Astrocyte (in vitro differentiated cells and primary cell): ENCODE data around the gene RNF34. TPM values are rescaled to one million over a fixed set of nuclear protein-coding genes. Genes with fewer than 3 reads are reported as not detected.

ENCODE experiments used
- DNase-seq: peaks from one replicate; pipeline ENCODE4 v3.0.0-alpha.2; 2010; ENCODE audit warnings: low read depth
- FAIRE-seq: peaks from 2 replicates; lab custom pipeline; 2011; peaks lifted over from hg19 to GRCh38; lab: Jason Lieb, UNC
- H2AFZ ChIP-seq: 2 replicates; pipeline ENCODE4 v1.6.0; 2012; ENCODE audit warnings: low read depth, low read length, inconsistent platforms
- H3K27ac ChIP-seq: 2 replicates; pipeline ENCODE4 v1.5.1; 2011; ENCODE audit warnings: low read depth, low read length, inconsistent platforms
- H3K27me3 ChIP-seq: 2 replicates; pipeline ENCODE4 v1.6.0; 2011; ENCODE audit warnings: low read length, inconsistent platforms; ENCODE audit not compliant: insufficient read depth
- H3K36me3 ChIP-seq: 2 replicates; pipeline ENCODE4 v1.5.1; 2011; ENCODE audit warnings: low read length, inconsistent platforms; ENCODE audit not compliant: insufficient read depth
- H3K4me1 ChIP-seq: 2 replicates; pipeline ENCODE4 v1.5.1; 2011; ENCODE audit warnings: low read length, inconsistent platforms; ENCODE audit not compliant: insufficient read depth
- H3K4me2 ChIP-seq: 2 replicates; pipeline ENCODE4 v1.6.0; 2012; ENCODE audit warnings: low read length, inconsistent platforms
- H3K4me3 ChIP-seq: 2 replicates; pipeline ENCODE4 v1.5.1; 2011; ENCODE audit warnings: low read depth, mild to moderate bottlenecking, low read length, inconsistent platforms; ENCODE audit not compliant: insufficient read depth
- H3K79me2 ChIP-seq: 2 replicates; pipeline ENCODE4 v1.6.0; 2012; ENCODE audit warnings: mild to moderate bottlenecking, low read length, inconsistent platforms; ENCODE audit not compliant: insufficient read depth
- H3K9ac ChIP-seq: 2 replicates; pipeline ENCODE4 v1.6.0; 2012; ENCODE audit warnings: mild to moderate bottlenecking, low read length, inconsistent platforms
- H3K9me3 ChIP-seq: 2 replicates; pipeline ENCODE4 v1.5.1; 2012; ENCODE audit warnings: low read depth, mild to moderate bottlenecking, low read length, inconsistent platforms; ENCODE audit not compliant: insufficient read depth
- H4K20me1 ChIP-seq: 2 replicates; pipeline ENCODE4 v1.6.0; 2012; ENCODE audit warnings: low read length, inconsistent platforms; ENCODE audit not compliant: insufficient read depth
- H3K27ac Mint-ChIP-seq: one replicate; pipeline ENCODE4 v1.8.0; 2021; ENCODE audit warnings: mild to moderate bottlenecking, mixed read lengths; ENCODE audit not compliant: unreplicated experiment
- H3K27me3 Mint-ChIP-seq: one replicate; pipeline ENCODE4 v1.8.0; 2021; ENCODE audit warnings: low read depth, mixed read lengths; ENCODE audit not compliant: unreplicated experiment
- H3K36me3 Mint-ChIP-seq: one replicate; pipeline ENCODE4 v1.8.0; 2021; ENCODE audit warnings: low read depth, mixed read lengths; ENCODE audit not compliant: unreplicated experiment
- H3K4me1 Mint-ChIP-seq: one replicate; pipeline ENCODE4 v1.8.0; 2021; ENCODE audit warnings: low read depth, mixed read lengths; ENCODE audit not compliant: unreplicated experiment
- H3K4me3 Mint-ChIP-seq: one replicate; pipeline ENCODE4 v1.8.0; 2021; ENCODE audit warnings: mild to moderate bottlenecking, moderate library complexity, mixed read lengths; ENCODE audit not compliant: unreplicated experiment
- H3K9me3 Mint-ChIP-seq: one replicate; pipeline ENCODE4 v1.8.0; 2021; ENCODE audit warnings: mild to moderate bottlenecking, mixed read lengths; ENCODE audit not compliant: unreplicated experiment
- EZH2 ChIP-seq: IDR thresholded peaks from 2 replicates; pipeline ENCODE4 v1.6.1; 2012; ENCODE audit warnings: mild to moderate bottlenecking, low read length, inconsistent platforms; ENCODE audit not compliant: insufficient read depth
- total RNA-seq: library from RNA; stranded (reverse); gene quantifications from 2 replicates; pipeline ENCODE4 v1.2.1, GENCODE V29; 2021
- TF ChIP-seq, protein P1 (sequence below): IDR thresholded peaks from 2 replicates; pipeline ENCODE4 v1.5.1; 2011; ENCODE audit warnings: low read depth, mild to moderate bottlenecking, inconsistent platforms, low read length, moderate library complexity; ENCODE audit not compliant: insufficient read depth

RNF34 gene
- total RNA-seq, 1 donor from 2014 or later: 37.7 TPM

DNA sequence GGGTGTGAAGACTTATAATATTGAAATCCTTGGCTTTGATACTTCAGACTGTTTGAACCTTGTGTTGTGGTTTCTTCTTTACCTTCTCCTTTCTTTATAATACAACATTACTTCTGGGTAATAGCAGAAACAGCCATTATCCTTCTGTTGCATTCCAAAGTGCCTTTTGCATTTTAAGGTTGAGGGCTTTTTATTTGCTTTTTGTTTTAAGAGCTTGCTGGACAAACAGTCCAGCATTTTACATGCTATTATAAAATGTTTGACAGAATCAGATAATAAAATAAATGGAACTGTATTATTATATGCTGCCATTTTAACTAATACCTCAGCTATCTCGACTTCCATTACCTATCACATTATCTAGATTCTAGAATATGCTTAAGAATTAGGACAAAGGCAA, 14.0 kb downstream of the RNF34 start:
- no peaks in the 10 kb centered on the region for H3K9me3 Mint-ChIP-seq
- Histone ChIP-seq H3K9ac (no peak overlapping the region), H3K36me3 (peaks cover 19% of the 10 kb centered on the region), H2AFZ (no peak overlapping the region), H3K4me3 (no peak overlapping the region), H3K79me2 (peaks cover 42% of the 10 kb centered on the region), H4K20me1 (peaks cover 5% of the 10 kb centered on the region), H3K4me2 (no peak overlapping the region), H3K4me1 (no peaks in the 10 kb centered on the region), H3K9me3 (no peaks in the 10 kb centered on the region), H3K27ac (no peak overlapping the region), H3K27me3 (no peaks in the 10 kb centered on the region)
- DNase-seq (no peak), FAIRE-seq (no peak)
- no peaks in the 10 kb centered on the region for H3K27me3 Mint-ChIP-seq
- no peak overlapping the region for H3K27ac Mint-ChIP-seq
- peaks cover 4% of the 10 kb centered on the region for H3K36me3 Mint-ChIP-seq
- H3K4me3 Mint-ChIP-seq: no peak overlapping the region
- H3K4me1 Mint-ChIP-seq: no peaks in the 10 kb centered on the region
- no peak for TF ChIP-seq EZH2
- TF ChIP-seq, protein P1, sequence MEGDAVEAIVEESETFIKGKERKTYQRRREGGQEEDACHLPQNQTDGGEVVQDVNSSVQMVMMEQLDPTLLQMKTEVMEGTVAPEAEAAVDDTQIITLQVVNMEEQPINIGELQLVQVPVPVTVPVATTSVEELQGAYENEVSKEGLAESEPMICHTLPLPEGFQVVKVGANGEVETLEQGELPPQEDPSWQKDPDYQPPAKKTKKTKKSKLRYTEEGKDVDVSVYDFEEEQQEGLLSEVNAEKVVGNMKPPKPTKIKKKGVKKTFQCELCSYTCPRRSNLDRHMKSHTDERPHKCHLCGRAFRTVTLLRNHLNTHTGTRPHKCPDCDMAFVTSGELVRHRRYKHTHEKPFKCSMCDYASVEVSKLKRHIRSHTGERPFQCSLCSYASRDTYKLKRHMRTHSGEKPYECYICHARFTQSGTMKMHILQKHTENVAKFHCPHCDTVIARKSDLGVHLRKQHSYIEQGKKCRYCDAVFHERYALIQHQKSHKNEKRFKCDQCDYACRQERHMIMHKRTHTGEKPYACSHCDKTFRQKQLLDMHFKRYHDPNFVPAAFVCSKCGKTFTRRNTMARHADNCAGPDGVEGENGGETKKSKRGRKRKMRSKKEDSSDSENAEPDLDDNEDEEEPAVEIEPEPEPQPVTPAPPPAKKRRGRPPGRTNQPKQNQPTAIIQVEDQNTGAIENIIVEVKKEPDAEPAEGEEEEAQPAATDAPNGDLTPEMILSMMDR: no peak

DNA sequence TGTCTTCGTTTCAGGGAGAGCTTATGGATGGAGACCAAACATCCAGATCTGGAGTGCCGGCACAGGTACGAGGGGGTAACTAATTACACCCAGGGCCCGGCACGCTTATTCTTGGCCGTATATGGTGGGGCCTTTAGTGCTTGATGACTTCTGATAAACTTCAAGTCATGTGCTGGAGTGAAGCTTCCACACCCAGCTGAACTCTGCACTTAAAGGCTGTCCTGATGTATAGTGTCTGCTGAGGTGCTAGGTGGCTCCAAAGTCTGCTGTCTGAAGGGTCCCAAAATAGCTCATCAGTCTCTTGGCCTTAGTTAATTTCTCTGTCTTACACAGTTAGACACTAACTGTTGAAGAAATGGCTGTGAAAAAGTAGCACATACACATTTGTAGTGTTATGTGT, 17.9 kb downstream of the RNF34 start:
- Mint-ChIP-seq H3K4me3 (no peak overlapping the region), H3K4me1 (no peaks in the 10 kb centered on the region), H3K27ac (no peak overlapping the region), H3K36me3 (peaks cover 9% of the 10 kb centered on the region), H3K9me3 (no peaks in the 10 kb centered on the region), H3K27me3 (no peaks in the 10 kb centered on the region)
- H3K27ac ChIP-seq: no peak overlapping the region
- no peaks in the 10 kb centered on the region for H3K4me1 ChIP-seq
- FAIRE-seq (no peak), DNase-seq (no peak)
- no peak overlapping the region for H3K9ac ChIP-seq
- H3K79me2 ChIP-seq: peaks cover 29% of the 10 kb centered on the region
- no peaks in the 10 kb centered on the region for H3K9me3 ChIP-seq
- H3K27me3 ChIP-seq: no peaks in the 10 kb centered on the region
- H3K4me2 ChIP-seq: no peak overlapping the region
- H3K4me3 ChIP-seq: no peak overlapping the region
- peaks cover 11% of the 10 kb centered on the region for H4K20me1 ChIP-seq
- TF ChIP-seq EZH2: no peak
- TF ChIP-seq, protein P1: no peak
- peaks cover 52% of the 10 kb centered on the region for H3K36me3 ChIP-seq
- no peak overlapping the region for H2AFZ ChIP-seq

DNA sequence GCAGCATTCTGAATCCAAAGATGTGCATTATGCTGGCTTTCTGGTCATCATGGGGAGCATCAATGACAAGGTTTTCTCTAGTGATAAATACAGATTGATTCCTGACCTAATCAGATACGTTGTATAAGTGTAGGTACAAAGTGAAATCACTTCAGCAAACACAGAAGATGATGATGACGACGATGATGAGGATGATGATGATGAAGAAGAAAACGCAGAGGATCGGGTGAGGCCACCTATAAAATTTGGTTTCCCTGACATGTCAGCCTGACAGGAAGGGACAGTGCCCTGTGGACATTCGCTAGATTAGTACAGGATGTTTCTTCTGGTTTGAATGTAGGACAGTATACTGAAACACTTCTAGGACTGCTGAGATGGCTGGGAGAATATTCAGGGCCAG, 20.2 kb downstream of the RNF34 start:
- Histone ChIP-seq H3K4me1 (no peaks in the 10 kb centered on the region), H3K4me2 (no peak overlapping the region), H3K79me2 (peaks cover 20% of the 10 kb centered on the region), H4K20me1 (peaks cover 11% of the 10 kb centered on the region), H3K27ac (no peak overlapping the region), H3K4me3 (no peak overlapping the region), H3K9me3 (no peaks in the 10 kb centered on the region), H3K9ac (no peak overlapping the region), H3K27me3 (no peaks in the 10 kb centered on the region), H2AFZ (no peak overlapping the region), H3K36me3 (peaks cover 67% of the 10 kb centered on the region)
- DNase-seq (no peak), FAIRE-seq (no peak)
- H3K36me3 Mint-ChIP-seq: peaks cover 13% of the 10 kb centered on the region
- TF ChIP-seq, protein P1: no peak
- TF ChIP-seq EZH2: no peak
- H3K4me3 Mint-ChIP-seq: no peak overlapping the region
- no peaks in the 10 kb centered on the region for H3K4me1 Mint-ChIP-seq
- no peaks in the 10 kb centered on the region for H3K27me3 Mint-ChIP-seq
- H3K27ac Mint-ChIP-seq: no peak overlapping the region
- H3K9me3 Mint-ChIP-seq: no peaks in the 10 kb centered on the region
